A673 (cell line): Measurements from ENCODE around the gene ITGBL1. TPM values are rescaled to one million over a fixed set of nuclear protein-coding genes. Genes with fewer than 3 reads are reported as not detected.

ENCODE experiments used
- BruUV-seq: library from RNA; stranded (reverse); fragments of 400-500 nt; replicated peaks from 2 replicates; lab custom pipeline; 2021; lab: Mats Ljungman, UMichigan
- CTCF ChIA-PET: fragments of 300-600 bp; sonication (Branson Sonifier 250); formaldehyde crosslinking; loops from one replicate; lab custom pipeline; 2022; ENCODE audit warnings: antibody characterized with exemption; lab: Charles Lee
- POLR2A ChIA-PET: fragments of 300-600 bp; sonication (Branson Sonifier 250); formaldehyde crosslinking; loops from one replicate; lab custom pipeline; 2022; ENCODE audit warnings: antibody characterized with exemption; ENCODE audit not compliant: low non-redundant PET; lab: Charles Lee
- DNase-seq: peaks from one replicate; pipeline ENCODE4 v3.0.0-alpha.2; 2015; ENCODE audit warnings: low spot score
- H3K27ac ChIP-seq: fragments of 200-600 bp; sonication (generic); 2 replicates; pipeline ENCODE4 v1.5.1; 2016; ENCODE audit warnings: mixed run types, low read depth, mild to moderate bottlenecking, mixed read lengths, antibody characterized with exemption, low read length; ENCODE audit not compliant: poor library complexity, severe bottlenecking
- H3K27me3 ChIP-seq: fragments of 200-600 bp; sonication (generic); replicated peaks from 2 replicates; pipeline ENCODE4 v1.6.1; 2017; ENCODE audit warnings: mixed run types, low read depth, mild to moderate bottlenecking, mixed read lengths, antibody characterized with exemption, low read length; ENCODE audit not compliant: insufficient read depth, poor library complexity
- H3K36me3 ChIP-seq: fragments of 200-600 bp; sonication (generic); 2 replicates; pipeline ENCODE4 v1.6.1; 2016; ENCODE audit warnings: mixed run types, mild to moderate bottlenecking, mixed read lengths, antibody characterized with exemption, low read length; ENCODE audit not compliant: insufficient read depth, poor library complexity, severe bottlenecking
- H3K4me1 ChIP-seq: fragments of 200-600 bp; sonication (generic); 2 replicates; pipeline ENCODE4 v1.6.1; 2017; ENCODE audit warnings: mixed run types, mild to moderate bottlenecking, mixed read lengths, antibody characterized with exemption, low read length; ENCODE audit not compliant: insufficient read depth, poor library complexity, severe bottlenecking
- H3K4me3 ChIP-seq: fragments of 200-600 bp; sonication (generic); 2 replicates; pipeline ENCODE4 v1.5.1; 2016; ENCODE audit warnings: low read depth, mixed run types, mild to moderate bottlenecking, mixed read lengths, low read length; ENCODE audit not compliant: poor library complexity, severe bottlenecking
- H3K9me3 ChIP-seq: fragments of 200-600 bp; sonication (generic); 2 replicates; pipeline ENCODE4 v1.6.1; 2016; ENCODE audit warnings: mixed run types, low read depth, mild to moderate bottlenecking, mixed read lengths, antibody characterized with exemption, low read length; ENCODE audit not compliant: poor library complexity, severe bottlenecking
- CTCF ChIP-seq: fragments of 300-800, 200-600 bp; sonication (generic); conservative IDR thresholded peaks from 2 replicates; pipeline ENCODE4 v1.5.1; 2017; ENCODE audit warnings: low read depth, mild to moderate bottlenecking, antibody characterized with exemption, low read length, moderate library complexity, mixed read lengths
- EZH2 ChIP-seq: fragments of 200-600 bp; sonication (generic); IDR thresholded peaks from 2 replicates; pipeline ENCODE4 v1.6.1; 2017; ENCODE audit warnings: borderline replicate concordance, low read depth, mild to moderate bottlenecking, mixed read lengths, antibody characterized with exemption, low read length; ENCODE audit not compliant: poor library complexity, severe bottlenecking
- intact Hi-C: fragments of 100-400 bp; cut with micrococcal nuclease; formaldehyde crosslinking; loops from one replicate; pipeline ENCODE4 v1.10.0; 2022; ENCODE audit not compliant: unreplicated experiment
- total RNA-seq: library from RNA; stranded (reverse); gene quantifications from 2 replicates; pipeline ENCODE4 v1.2.3, GENCODE V29; 2021

ITGBL1 gene
- total RNA-seq, 1 experiment from 2014 or later, result 0.64 TPM

GRCh38 chr13:101486708-101487437 lies 34.4 kb downstream of the ITGBL1 start:
- H3K4me1 ChIP-seq, result peaks cover 20% of the 10 kb centered on the region
- H3K36me3 ChIP-seq, result no peaks in the 10 kb centered on the region
- DNase-seq, result no peak
- no peaks in the 10 kb centered on the region for H3K27me3 ChIP-seq
- no TSS peak for BruUV-seq
- no peak overlapping the region for H3K4me3 ChIP-seq
- intact Hi-C loops, result no loop called here
- ChIA-PET POLR2A (interaction anchor here (0.7 kb wide), 1 partner anchor 144 kb away, joined by 3 read pairs; no protein-coding TSS in a partner anchor), CTCF (no interaction called here)
- no peak overlapping the region for H3K27ac ChIP-seq
- H3K9me3 ChIP-seq, result peaks cover 4% of the 10 kb centered on the region
- TF ChIP-seq CTCF (no peak), EZH2 (no peak)

- peaks cover 20% of the 10 kb centered on the region for H3K4me1 ChIP-seq
- ChIA-PET CTCF (no interaction called here), POLR2A (interaction anchor here (0.7 kb wide), 1 partner anchor 143 kb away, joined by 3 read pairs; no protein-coding TSS in a partner anchor)
- no peak overlapping the region for H3K4me3 ChIP-seq
- no peaks in the 10 kb centered on the region for H3K36me3 ChIP-seq
- no peak overlapping the region for H3K27ac ChIP-seq
- DNase-seq, result no peak
- intact Hi-C loops, result no loop called here
- no TSS peak for BruUV-seq
- no peaks in the 10 kb centered on the region for H3K27me3 ChIP-seq
- H3K9me3 ChIP-seq, result peaks cover 4% of the 10 kb centered on the region
- TF ChIP-seq EZH2, result no peak
- TF ChIP-seq CTCF, result no peak
Measured at GRCh38 chr13:101487438-101487830, 35.0 kb downstream of the ITGBL1 start.

- intact Hi-C loops, result no loop called here
- Histone ChIP-seq H3K4me3 (no peak overlapping the region), H3K9me3 (peaks cover 4% of the 10 kb centered on the region), H3K27ac (no peak overlapping the region), H3K36me3 (no peaks in the 10 kb centered on the region), H3K27me3 (no peaks in the 10 kb centered on the region), H3K4me1 (peaks cover 20% of the 10 kb centered on the region)
- ChIA-PET CTCF (interaction anchor here (0.6 kb wide), 1 partner anchor 388 kb away, joined by 3 read pairs; no protein-coding TSS in a partner anchor), POLR2A (no interaction called here)
- DNase-seq, result no peak
- TF ChIP-seq EZH2 (no peak), CTCF (no peak)
- BruUV-seq, result no TSS peak
Measured at GRCh38 chr13:101488734-101489133, 36.3 kb downstream of the ITGBL1 start.
